ENCODE measurements around the gene PAH. TPM values are rescaled to one million over a fixed set of nuclear protein-coding genes. Genes with fewer than 3 reads are reported as not detected.
"Not testable (repeated sequence)": the region's sequence is repeated elsewhere in the genome, so short reads cannot be mapped to it uniquely, and the experiment has no call there.

Gene PAH
- polyA plus RNA-seq, 4 donors: 43.0 to 86.8 (median 71.9) TPM

- peak in 1 of 4 donors; percentile 49 for DNase-seq (ENCODE audit: low read depth in 4 of 4, low spot score in 2 of 4)
These were observed 83.2 kb downstream of the PAH start for GRCh38 chr12:102833687-102834441.

GRCh38 chr12:102832826-102833225 lies 84.2 kb downstream of the PAH start:
- DNase-seq (ENCODE audit: low read depth in 4 of 4, low spot score in 2 of 4): not testable (repeated sequence)

- peak; percentile 34 to 53 (median 44) for DNase-seq (ENCODE audit: low read depth in 4 of 4, low spot score in 2 of 4)
These were observed 92.7 kb downstream of the PAH start for GRCh38 chr12:102824218-102824835.

- no peak for DNase-seq (ENCODE audit: low read depth in 4 of 4, low spot score in 2 of 4)
These were observed 95.9 kb downstream of the PAH start for GRCh38 chr12:102821149-102821548.

GRCh38 chr12:102816816-102817434 lies 100.1 kb downstream of the PAH start:
- DNase-seq (ENCODE audit: low read depth in 4 of 4, low spot score in 2 of 4): peak in 1 of 4 donors; percentile 9

GRCh38 chr12:102814691-102815367 lies 102.2 kb downstream of the PAH start:
- no peak for DNase-seq (ENCODE audit: low read depth in 4 of 4, low spot score in 2 of 4)

GRCh38 chr12:102812344-102812743 lies 104.7 kb downstream of the PAH start:
- DNase-seq (ENCODE audit: low read depth in 4 of 4, low spot score in 2 of 4): no peak

GRCh38 chr12:102811110-102811737 lies 105.8 kb downstream of the PAH start:
- DNase-seq (ENCODE audit: low read depth in 4 of 4, low spot score in 2 of 4): peak in 1 of 4 donors; percentile 10

GRCh38 chr12:102808412-102808811 lies 108.6 kb downstream of the PAH start:
- DNase-seq (ENCODE audit: low read depth in 4 of 4, low spot score in 2 of 4): no peak

GRCh38 chr12:102806592-102806991 lies 110.5 kb downstream of the PAH start:
- no peak for DNase-seq (ENCODE audit: low read depth in 4 of 4, low spot score in 2 of 4)

- DNase-seq (ENCODE audit: low read depth in 4 of 4, low spot score in 2 of 4): no peak
These were observed 110.9 kb downstream of the PAH start for GRCh38 chr12:102806110-102806509.

- DNase-seq (ENCODE audit: low read depth in 4 of 4, low spot score in 2 of 4): no peak
These were observed 116.5 kb downstream of the PAH start for GRCh38 chr12:102800565-102800964.

GRCh38 chr12:102799229-102799628 lies 117.8 kb downstream of the PAH start:
- DNase-seq (ENCODE audit: low read depth in 4 of 4, low spot score in 2 of 4): no peak

- DNase-seq (ENCODE audit: low read depth in 4 of 4, low spot score in 2 of 4): peak in 1 of 4 donors; percentile 9
These were observed 119.5 kb downstream of the PAH start for GRCh38 chr12:102797528-102797927.

- no peak for DNase-seq (ENCODE audit: low read depth in 4 of 4, low spot score in 2 of 4)
These were observed 123.1 kb downstream of the PAH start for GRCh38 chr12:102793921-102794320.

Other genes with a start within 250 kb of the PAH start
- under 1 TPM in 3 of 4 donors, not detected in 1; 0.12 to 0.30 (median 0.14) TPM for gene ASCL1, start 40.4 kb upstream of the PAH start, polyA plus RNA-seq (ENCODE audit: insufficient read length in 4 of 4)